ENCODE measurements around the gene SNRNP200. TPM values are rescaled to one million over a fixed set of nuclear protein-coding genes. Genes with fewer than 3 reads are reported as not detected.
"Not testable (repeated sequence)": the region's sequence is repeated elsewhere in the genome, so short reads cannot be mapped to it uniquely, and the experiment has no call there.

The SNRNP200 gene
- total RNA-seq, 1 donor: 44.2 TPM

DNA sequence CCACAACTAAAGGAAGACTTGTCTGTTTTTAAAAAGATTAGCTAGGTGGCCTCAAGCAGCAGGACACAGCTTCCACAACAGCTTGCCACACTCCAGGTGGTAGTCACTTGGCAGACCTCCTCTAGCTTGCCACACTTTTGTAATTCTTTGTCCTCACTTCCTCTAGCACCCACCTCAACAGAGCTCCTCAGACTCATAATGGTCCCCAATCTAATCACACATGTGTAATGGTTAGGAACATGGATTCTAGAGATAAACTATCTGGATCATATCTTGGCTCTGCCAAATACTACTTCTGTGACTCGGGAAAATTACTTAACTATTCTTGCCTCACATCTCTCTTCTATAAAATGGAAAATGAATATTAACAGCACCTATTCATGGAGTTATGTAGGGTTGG, 3.5 kb downstream of the SNRNP200 start:
- H3K36me3 ChIP-seq (ENCODE audit: insufficient read depth, low read length): peaks cover 63% of the 10 kb centered on the region
- peaks cover 44% of the 10 kb centered on the region for H3K79me2 ChIP-seq (ENCODE audit: insufficient read depth, low read length)
- no peak overlapping the region for H3K4me3 ChIP-seq (ENCODE audit: insufficient read depth, low read length)

GRCh38 chr2:96296925-96297324, 8.4 kb downstream of the SNRNP200 start:
- no peak overlapping the region for H3K27ac ChIP-seq (ENCODE audit: low read depth, low read length)
- no peaks in the 10 kb centered on the region for H3K27me3 ChIP-seq (ENCODE audit: insufficient read depth, low read length)
- H3K79me2 ChIP-seq (ENCODE audit: insufficient read depth, low read length): peaks cover 11% of the 10 kb centered on the region
- no peak for DNase-seq (ENCODE audit: insufficient read length, low spot score, missing footprints)
- no peak overlapping the region for H2AFZ ChIP-seq (ENCODE audit: low read length)
- H4K20me1 ChIP-seq (ENCODE audit: insufficient read depth, low read length): no peaks in the 10 kb centered on the region
- H3K9me3 ChIP-seq (ENCODE audit: low read depth, low read length): no peaks in the 10 kb centered on the region
- peaks cover 93% of the 10 kb centered on the region for H3K36me3 ChIP-seq (ENCODE audit: insufficient read depth, low read length)
- TF ChIP-seq CTCF (IDR thresholded peaks at IDR 0.05; ENCODE audit: extremely low read depth, low read depth, low read length): no peak
- no peaks in the 10 kb centered on the region for H3K4me1 ChIP-seq (ENCODE audit: insufficient read depth, low read length)
- no peak overlapping the region for H3K4me2 ChIP-seq (ENCODE audit: insufficient read depth, low read length)
- no peak overlapping the region for H3K4me3 ChIP-seq (ENCODE audit: insufficient read depth, low read length)

More for the DNA sequence above, 3.5 kb downstream of the SNRNP200 start:
- H3K9me3 ChIP-seq (ENCODE audit: low read depth, low read length): no peaks in the 10 kb centered on the region
- H2AFZ ChIP-seq (ENCODE audit: low read length): no peak overlapping the region
- peaks cover 14% of the 10 kb centered on the region for H3K4me1 ChIP-seq (ENCODE audit: insufficient read depth, low read length)
- H3K4me2 ChIP-seq (ENCODE audit: insufficient read depth, low read length): no peak overlapping the region
- TF ChIP-seq CTCF (IDR thresholded peaks at IDR 0.05; ENCODE audit: extremely low read depth, low read depth, low read length): no peak
- no peaks in the 10 kb centered on the region for H3K27me3 ChIP-seq (ENCODE audit: insufficient read depth, low read length)
- DNase-seq (ENCODE audit: insufficient read length, low spot score, missing footprints): no peak
- peaks cover 6% of the 10 kb centered on the region for H4K20me1 ChIP-seq (ENCODE audit: insufficient read depth, low read length)
- H3K27ac ChIP-seq (ENCODE audit: low read depth, low read length): no peak overlapping the region

DNA sequence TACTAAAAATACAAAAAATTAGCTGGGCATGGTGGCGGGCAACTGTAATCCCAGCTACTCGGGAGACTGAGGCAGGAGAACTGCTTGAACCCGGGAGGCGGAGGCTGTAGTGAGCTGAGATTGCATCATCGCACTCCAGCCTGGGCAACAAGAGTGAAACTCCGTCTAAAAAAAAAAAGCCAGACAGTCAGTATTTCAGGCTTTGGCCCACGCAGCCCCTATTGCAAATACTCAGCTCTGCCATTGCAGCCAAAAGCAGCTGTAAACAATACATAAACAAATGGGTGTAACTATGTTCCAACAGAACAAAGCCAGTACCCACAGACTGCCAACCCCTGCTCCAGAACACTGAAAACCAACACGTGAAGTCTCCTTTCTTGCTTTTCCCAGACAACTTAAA, 11.1 kb downstream of the SNRNP200 start:
- not testable (repeated sequence) for H3K4me1 ChIP-seq (ENCODE audit: insufficient read depth, low read length); H3K9me3 ChIP-seq (ENCODE audit: low read depth, low read length); H3K27me3 ChIP-seq (ENCODE audit: insufficient read depth, low read length); H3K27ac ChIP-seq (ENCODE audit: low read depth, low read length); H4K20me1 ChIP-seq (ENCODE audit: insufficient read depth, low read length); H2AFZ ChIP-seq (ENCODE audit: low read length); H3K4me2 ChIP-seq (ENCODE audit: insufficient read depth, low read length); H3K79me2 ChIP-seq (ENCODE audit: insufficient read depth, low read length); H3K4me3 ChIP-seq (ENCODE audit: insufficient read depth, low read length); DNase-seq (ENCODE audit: insufficient read length, low spot score, missing footprints)
- H3K36me3 ChIP-seq (ENCODE audit: insufficient read depth, low read length): peaks cover 96% of the 10 kb centered on the region

GRCh38 chr2:96291751-96292150, 13.6 kb downstream of the SNRNP200 start:
- H3K36me3 ChIP-seq (ENCODE audit: insufficient read depth, low read length): peaks cover 96% of the 10 kb centered on the region
- no peaks in the 10 kb centered on the region for H3K9me3 ChIP-seq (ENCODE audit: low read depth, low read length)
- TF ChIP-seq CTCF (IDR thresholded peaks at IDR 0.05; ENCODE audit: extremely low read depth, low read depth, low read length): no peak
- no peak for DNase-seq (ENCODE audit: insufficient read length, low spot score, missing footprints)
- H3K79me2 ChIP-seq (ENCODE audit: insufficient read depth, low read length): no peaks in the 10 kb centered on the region
- H2AFZ ChIP-seq (ENCODE audit: low read length): no peak overlapping the region
- H3K4me2 ChIP-seq (ENCODE audit: insufficient read depth, low read length): no peak overlapping the region
- no peaks in the 10 kb centered on the region for H3K4me1 ChIP-seq (ENCODE audit: insufficient read depth, low read length)
- no peaks in the 10 kb centered on the region for H3K27me3 ChIP-seq (ENCODE audit: insufficient read depth, low read length)
- H3K4me3 ChIP-seq (ENCODE audit: insufficient read depth, low read length): no peak overlapping the region
- H4K20me1 ChIP-seq (ENCODE audit: insufficient read depth, low read length): no peaks in the 10 kb centered on the region
- H3K27ac ChIP-seq (ENCODE audit: low read depth, low read length): no peak overlapping the region
